ENCODE results near the gene ROPN1B.
"Not testable (repeated sequence)": the region's sequence is repeated elsewhere in the genome, so short reads cannot be mapped to it uniquely, and the experiment has no call there.

ROPN1B gene

GRCh38 chr3:125935252-125935874 is 33.6 kb upstream of the ROPN1B start:
- H3K27me3 ChIP-seq (ENCODE audit: insufficient read depth, poor library complexity, severe bottlenecking); H3K27ac ChIP-seq (replicated peaks); H3K4me3 ChIP-seq (replicated peaks; ENCODE audit: insufficient read depth, low read length); DNase-seq (ENCODE audit: low read depth in 1 of 2, low spot score in 1 of 2): not testable (repeated sequence)

DNA sequence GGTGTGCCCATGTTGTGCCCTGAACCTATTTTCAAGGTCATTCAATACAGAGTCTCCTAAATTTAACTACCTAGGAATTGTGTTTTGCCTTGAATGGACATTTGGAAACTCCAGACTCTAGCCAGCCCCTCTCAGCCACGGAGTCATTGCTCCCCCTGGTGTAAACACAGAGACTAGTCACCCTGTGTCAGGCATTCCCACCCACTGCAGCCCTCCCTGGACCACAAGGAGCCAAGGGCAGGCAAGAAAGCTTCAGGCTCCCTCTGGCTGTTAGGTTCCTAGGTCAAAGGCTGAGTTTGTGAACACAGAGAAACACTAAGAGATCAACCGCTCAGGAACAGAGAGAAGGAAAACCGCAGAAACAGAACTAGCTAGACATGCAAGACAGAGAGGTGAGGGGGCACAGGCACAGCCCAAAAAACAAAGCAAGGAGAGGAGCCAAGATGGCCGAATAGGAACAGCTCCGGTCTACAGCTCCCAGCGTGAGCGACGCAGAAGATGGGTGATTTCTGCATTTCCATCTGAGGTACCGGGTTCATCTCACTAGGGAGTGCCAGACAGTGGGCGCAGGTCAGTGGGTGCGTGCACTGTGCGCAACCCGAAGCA is 32.7 kb upstream of the ROPN1B start:
- H3K27ac ChIP-seq (replicated peaks); H3K27me3 ChIP-seq (ENCODE audit: insufficient read depth, poor library complexity, severe bottlenecking); H3K4me3 ChIP-seq (replicated peaks; ENCODE audit: insufficient read depth, low read length); DNase-seq (ENCODE audit: low read depth in 1 of 2, low spot score in 1 of 2): not testable (repeated sequence)

- not testable (repeated sequence) for H3K27me3 ChIP-seq (ENCODE audit: insufficient read depth, poor library complexity, severe bottlenecking); DNase-seq (ENCODE audit: low read depth in 1 of 2, low spot score in 1 of 2); H3K27ac ChIP-seq (replicated peaks); H3K4me3 ChIP-seq (replicated peaks; ENCODE audit: insufficient read depth, low read length)
Measured at GRCh38 chr3:125936891-125937290, 32.1 kb upstream of the ROPN1B start.

- DNase-seq (ENCODE audit: low read depth in 1 of 2, low spot score in 1 of 2); H3K4me3 ChIP-seq (replicated peaks; ENCODE audit: insufficient read depth, low read length); H3K27me3 ChIP-seq (ENCODE audit: insufficient read depth, poor library complexity, severe bottlenecking); H3K27ac ChIP-seq (replicated peaks): not testable (repeated sequence)
Measured at GRCh38 chr3:125947806-125948205, 21.2 kb upstream of the ROPN1B start.

DNA sequence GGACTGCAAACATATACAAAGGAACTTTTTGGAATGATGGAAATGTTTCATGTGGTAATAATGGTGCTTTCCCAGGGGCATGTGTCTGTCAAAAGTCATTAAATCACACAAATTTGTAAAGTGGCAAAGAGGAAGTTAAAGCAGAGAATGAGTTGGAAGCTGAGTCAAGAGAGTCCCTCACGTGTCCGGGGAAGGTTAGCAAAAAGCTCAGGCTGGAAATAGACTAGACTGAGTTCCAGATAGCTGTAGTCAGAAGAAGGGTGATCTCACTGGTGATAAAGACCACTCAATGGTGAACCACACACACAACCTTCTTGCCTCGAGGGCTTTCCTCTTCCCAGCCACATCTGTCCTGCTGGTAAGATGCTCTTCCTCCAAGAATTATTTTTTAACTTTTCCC is 20.1 kb upstream of the ROPN1B start:
- not testable (repeated sequence) for H3K4me3 ChIP-seq (replicated peaks; ENCODE audit: insufficient read depth, low read length); DNase-seq (ENCODE audit: low read depth in 1 of 2, low spot score in 1 of 2); H3K27ac ChIP-seq (replicated peaks); H3K27me3 ChIP-seq (ENCODE audit: insufficient read depth, poor library complexity, severe bottlenecking)

DNA sequence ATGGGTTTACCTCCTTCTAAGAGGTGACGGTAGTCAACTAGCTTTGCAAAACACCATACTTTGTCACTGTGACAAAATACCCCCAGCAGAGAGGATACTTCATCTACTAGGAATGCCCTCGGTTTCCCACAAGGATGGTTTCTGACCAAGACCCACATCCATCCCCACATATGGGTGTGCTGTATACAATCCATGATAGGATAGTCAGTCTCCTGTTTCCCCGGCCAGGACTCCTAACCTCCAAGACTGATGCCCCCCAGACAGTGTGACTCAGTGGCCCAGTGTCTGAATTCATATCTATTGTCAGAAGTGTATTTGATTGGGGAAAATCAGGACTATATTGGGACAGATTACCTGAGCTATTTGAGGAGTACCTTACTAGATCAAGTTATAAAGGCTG is 17.8 kb upstream of the ROPN1B start:
- H3K27me3 ChIP-seq (ENCODE audit: insufficient read depth, poor library complexity, severe bottlenecking); DNase-seq (ENCODE audit: low read depth in 1 of 2, low spot score in 1 of 2); H3K27ac ChIP-seq (replicated peaks); H3K4me3 ChIP-seq (replicated peaks; ENCODE audit: insufficient read depth, low read length): not testable (repeated sequence)

DNA sequence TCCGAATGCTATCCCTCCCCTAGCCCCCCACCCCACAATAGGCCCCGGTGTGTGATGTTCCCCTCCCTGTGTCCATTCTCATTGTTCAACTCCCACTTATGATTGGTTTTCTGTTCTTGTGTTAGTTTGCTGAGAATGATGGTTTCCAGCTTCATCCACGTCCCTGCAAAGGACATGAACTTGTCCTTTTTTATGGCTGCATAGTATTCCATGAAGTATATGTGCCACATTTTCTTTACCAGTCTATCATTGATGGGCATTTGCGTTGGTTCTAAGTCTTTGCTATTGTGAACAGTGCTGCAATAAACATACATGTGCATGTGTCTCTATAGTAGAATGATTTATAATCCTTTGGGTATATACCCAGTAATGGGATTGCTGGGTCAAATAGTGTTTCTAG is 12.0 kb upstream of the ROPN1B start:
- not testable (repeated sequence) for H3K4me3 ChIP-seq (replicated peaks; ENCODE audit: insufficient read depth, low read length); DNase-seq (ENCODE audit: low read depth in 1 of 2, low spot score in 1 of 2); H3K27ac ChIP-seq (replicated peaks)

DNA sequence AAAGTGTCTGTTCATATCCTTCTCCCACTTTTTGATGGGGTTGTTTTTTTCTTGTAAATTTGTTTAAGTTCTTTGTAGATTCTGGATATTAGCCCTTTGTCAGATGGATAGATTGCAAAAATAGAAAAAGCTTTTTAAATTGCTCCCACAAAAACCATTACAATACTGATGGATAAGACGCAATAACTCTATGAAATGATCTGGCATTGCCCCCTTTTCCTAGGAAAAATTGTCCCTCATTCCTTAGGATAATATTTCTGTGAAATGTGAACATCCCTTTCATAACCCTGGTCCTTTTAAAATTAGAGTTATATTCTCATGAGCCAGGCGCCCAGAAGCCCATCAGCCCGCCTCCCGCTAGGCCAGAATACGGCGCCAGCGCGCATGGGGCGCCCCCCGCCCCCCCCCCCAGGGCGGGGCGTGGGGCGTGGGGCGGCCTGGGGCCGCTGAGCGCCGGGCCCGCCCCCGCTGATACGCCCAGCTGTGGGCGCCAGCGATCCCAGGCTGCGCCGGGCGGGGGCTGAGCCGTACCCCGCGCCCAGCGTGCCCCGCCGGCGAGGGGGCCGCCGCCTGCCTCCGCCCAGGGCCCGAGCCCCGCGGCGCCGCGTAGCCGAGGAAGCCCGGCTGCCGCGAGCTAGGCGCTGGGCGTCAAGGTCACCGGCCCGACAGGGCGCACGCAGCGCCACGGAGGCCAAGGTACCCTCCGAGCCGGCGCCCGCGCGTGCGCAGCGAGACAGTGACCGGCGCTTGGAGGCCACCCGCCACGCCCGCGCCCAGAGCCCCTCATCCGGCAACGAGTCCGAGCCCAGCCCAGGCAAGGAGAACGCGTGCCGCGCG is 11.1 kb upstream of the ROPN1B start:
- Histone ChIP-seq H3K4me3 (replicated peaks; ENCODE audit: insufficient read depth, low read length) (no peak overlapping the region), H3K27ac (replicated peaks) (no peak overlapping the region), H3K27me3 (ENCODE audit: insufficient read depth, poor library complexity, severe bottlenecking) (no peaks in the 10 kb centered on the region)
- no peak for DNase-seq (ENCODE audit: low read depth in 1 of 2, low spot score in 1 of 2)
- TF ChIP-seq, protein P1, sequence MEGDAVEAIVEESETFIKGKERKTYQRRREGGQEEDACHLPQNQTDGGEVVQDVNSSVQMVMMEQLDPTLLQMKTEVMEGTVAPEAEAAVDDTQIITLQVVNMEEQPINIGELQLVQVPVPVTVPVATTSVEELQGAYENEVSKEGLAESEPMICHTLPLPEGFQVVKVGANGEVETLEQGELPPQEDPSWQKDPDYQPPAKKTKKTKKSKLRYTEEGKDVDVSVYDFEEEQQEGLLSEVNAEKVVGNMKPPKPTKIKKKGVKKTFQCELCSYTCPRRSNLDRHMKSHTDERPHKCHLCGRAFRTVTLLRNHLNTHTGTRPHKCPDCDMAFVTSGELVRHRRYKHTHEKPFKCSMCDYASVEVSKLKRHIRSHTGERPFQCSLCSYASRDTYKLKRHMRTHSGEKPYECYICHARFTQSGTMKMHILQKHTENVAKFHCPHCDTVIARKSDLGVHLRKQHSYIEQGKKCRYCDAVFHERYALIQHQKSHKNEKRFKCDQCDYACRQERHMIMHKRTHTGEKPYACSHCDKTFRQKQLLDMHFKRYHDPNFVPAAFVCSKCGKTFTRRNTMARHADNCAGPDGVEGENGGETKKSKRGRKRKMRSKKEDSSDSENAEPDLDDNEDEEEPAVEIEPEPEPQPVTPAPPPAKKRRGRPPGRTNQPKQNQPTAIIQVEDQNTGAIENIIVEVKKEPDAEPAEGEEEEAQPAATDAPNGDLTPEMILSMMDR (IDR thresholded peaks at IDR 0.05; ENCODE audit: insufficient read depth, low read length), result no peak
- TF ChIP-seq SPI1 (IDR thresholded peaks at IDR 0.05; ENCODE audit: borderline replicate concordance, low read depth) (no peak), POLR2AphosphoS5 (IDR thresholded peaks at IDR 0.05; ENCODE audit: low read depth) (no peak)
- TF ChIP-seq, protein P2, sequence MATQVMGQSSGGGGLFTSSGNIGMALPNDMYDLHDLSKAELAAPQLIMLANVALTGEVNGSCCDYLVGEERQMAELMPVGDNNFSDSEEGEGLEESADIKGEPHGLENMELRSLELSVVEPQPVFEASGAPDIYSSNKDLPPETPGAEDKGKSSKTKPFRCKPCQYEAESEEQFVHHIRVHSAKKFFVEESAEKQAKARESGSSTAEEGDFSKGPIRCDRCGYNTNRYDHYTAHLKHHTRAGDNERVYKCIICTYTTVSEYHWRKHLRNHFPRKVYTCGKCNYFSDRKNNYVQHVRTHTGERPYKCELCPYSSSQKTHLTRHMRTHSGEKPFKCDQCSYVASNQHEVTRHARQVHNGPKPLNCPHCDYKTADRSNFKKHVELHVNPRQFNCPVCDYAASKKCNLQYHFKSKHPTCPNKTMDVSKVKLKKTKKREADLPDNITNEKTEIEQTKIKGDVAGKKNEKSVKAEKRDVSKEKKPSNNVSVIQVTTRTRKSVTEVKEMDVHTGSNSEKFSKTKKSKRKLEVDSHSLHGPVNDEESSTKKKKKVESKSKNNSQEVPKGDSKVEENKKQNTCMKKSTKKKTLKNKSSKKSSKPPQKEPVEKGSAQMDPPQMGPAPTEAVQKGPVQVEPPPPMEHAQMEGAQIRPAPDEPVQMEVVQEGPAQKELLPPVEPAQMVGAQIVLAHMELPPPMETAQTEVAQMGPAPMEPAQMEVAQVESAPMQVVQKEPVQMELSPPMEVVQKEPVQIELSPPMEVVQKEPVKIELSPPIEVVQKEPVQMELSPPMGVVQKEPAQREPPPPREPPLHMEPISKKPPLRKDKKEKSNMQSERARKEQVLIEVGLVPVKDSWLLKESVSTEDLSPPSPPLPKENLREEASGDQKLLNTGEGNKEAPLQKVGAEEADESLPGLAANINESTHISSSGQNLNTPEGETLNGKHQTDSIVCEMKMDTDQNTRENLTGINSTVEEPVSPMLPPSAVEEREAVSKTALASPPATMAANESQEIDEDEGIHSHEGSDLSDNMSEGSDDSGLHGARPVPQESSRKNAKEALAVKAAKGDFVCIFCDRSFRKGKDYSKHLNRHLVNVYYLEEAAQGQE (IDR thresholded peaks at IDR 0.05; ENCODE audit: insufficient replicate concordance, low read depth), result no peak

More for the DNA sequence above, 12.0 kb upstream of the ROPN1B start:
- not testable (repeated sequence) for H3K27me3 ChIP-seq (ENCODE audit: insufficient read depth, poor library complexity, severe bottlenecking)
